Activated naive CD8-positive, alpha-beta T cell treated with anti-CD3 and anti-CD28 coated beads, Interleukin-2, amount 50 U/mL, for 16 hours (primary cell): ENCODE data around the gene RAD51B.

Experiments used
- DNase-seq: peaks from one replicate; pipeline ENCODE4 v3.0.0-alpha.2; 2020; ENCODE audit warnings: low read depth, low spot score

Gene RAD51B

DNA sequence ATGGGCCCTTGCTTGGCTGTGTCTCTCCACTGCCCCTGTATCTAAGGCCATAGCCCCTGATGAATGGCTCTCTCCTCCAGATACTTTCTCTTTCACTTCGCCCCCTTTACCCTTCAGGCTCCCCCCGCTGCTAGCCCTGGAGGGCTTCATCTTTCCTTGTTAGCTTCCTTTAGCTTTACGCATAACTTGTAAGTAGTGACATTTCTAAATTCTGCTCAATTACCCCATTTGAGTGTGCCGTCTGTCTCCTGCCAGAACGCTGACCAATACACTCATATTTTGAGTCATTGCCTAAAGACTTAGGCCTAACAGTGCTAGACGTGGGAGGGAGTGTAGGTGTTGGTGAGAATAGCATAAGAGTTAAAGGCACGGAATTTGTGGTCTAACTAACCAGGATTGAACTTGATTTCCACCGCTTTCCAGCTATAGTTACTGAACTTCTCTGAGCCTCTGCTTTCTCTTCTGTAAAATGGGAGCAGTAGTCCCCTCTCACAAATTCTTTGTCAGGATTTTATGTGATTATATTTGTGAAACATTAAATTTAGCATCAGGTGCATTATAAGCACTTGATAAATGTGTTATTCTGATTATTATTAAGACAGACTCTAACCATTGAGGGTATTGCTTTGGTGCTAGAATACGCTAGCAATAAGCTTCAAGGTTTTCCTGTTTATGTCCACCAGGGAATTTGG, 844.0 kb downstream of the RAD51B start:
- no peak for DNase-seq

GRCh38 chr14:68664225-68664681, 844.7 kb downstream of the RAD51B start:
- no peak for DNase-seq

GRCh38 chr14:68665131-68665530, 845.6 kb downstream of the RAD51B start:
- DNase-seq, result no peak

GRCh38 chr14:68665792-68666204, 846.2 kb downstream of the RAD51B start:
- no peak for DNase-seq

- DNase-seq, result no peak
Measured at GRCh38 chr14:68666236-68666635, 846.7 kb downstream of the RAD51B start.

- DNase-seq, result no peak
Measured at GRCh38 chr14:68666899-68667298, 847.3 kb downstream of the RAD51B start.

GRCh38 chr14:68667313-68667791, 847.8 kb downstream of the RAD51B start:
- no peak for DNase-seq

- DNase-seq, result no peak
Measured at GRCh38 chr14:68668028-68668427, 848.4 kb downstream of the RAD51B start.

GRCh38 chr14:68668531-68668930, 849.0 kb downstream of the RAD51B start:
- DNase-seq, result no peak

DNA sequence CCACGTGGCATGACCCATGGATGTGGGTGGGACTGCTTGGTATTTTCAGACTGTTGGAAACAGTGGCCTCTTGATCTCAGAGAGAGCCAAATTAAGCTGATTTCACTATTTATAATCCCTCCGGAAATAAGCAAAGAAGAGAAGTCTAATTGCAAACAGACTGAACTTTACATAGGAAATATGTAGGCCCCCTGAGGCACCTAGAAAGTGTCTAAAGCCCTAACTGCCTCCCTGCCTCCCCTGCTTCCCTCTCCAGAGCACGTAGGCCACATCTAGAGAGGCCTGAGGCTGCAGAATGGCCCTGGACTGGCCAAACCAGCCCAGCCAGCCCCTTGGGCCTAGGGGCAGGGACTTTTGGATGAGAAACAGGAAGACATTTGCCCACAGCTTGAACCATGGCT, 849.5 kb downstream of the RAD51B start:
- DNase-seq, result no peak

GRCh38 chr14:68669603-68670358, 850.2 kb downstream of the RAD51B start:
- DNase-seq, result no peak

DNA sequence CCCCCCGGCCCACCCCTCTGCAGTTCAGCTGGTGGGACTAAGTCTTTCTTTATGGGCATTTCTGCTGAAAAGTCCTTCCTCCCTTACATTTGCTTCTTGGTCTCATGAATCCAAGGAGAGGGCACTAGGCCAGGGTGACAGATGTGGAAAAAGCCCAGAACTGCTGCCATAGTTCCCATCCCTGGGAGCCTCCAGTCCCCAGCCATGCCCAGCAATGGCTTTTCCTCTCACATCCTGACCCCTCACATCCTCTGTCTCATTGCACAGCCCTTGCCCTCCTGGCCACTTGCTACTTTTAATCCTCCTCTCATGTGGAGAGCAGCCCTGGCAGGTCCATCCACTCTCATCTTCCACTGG, 850.8 kb downstream of the RAD51B start:
- no peak for DNase-seq

GRCh38 chr14:68671909-68672308, 852.3 kb downstream of the RAD51B start:
- no peak for DNase-seq

DNA sequence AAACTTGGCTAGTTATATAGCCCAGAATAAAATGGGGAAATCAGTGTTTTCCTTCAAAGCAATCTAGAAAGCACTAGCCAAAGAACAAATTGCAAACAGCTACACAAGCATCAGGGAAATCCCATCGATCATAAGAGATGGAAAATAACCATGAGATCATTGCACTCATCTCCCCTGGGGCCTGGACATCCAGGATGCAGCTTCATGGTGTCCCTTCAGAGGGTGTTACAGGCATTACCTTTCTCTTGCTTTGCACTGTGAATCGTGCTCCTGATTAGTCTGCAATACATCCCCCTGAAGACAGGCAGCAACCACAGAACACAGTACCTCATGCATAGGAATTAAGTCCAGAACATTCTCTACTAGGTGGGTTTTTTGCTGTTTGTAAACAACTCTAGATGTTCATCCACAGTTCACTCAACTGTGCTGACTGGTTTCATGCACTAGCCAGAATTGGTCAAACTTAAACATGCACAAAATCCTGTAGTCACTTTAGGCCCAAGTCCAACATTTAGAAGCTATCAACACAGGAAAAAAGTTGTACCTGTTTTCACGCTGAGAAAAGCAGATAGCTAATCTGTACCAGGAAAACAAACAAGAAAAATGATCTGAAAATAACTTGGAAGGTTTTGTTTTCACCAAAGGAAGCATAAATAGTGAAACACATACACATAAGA, 853.2 kb downstream of the RAD51B start:
- no peak for DNase-seq

GRCh38 chr14:68673464-68673863, 853.9 kb downstream of the RAD51B start:
- no peak for DNase-seq

DNA sequence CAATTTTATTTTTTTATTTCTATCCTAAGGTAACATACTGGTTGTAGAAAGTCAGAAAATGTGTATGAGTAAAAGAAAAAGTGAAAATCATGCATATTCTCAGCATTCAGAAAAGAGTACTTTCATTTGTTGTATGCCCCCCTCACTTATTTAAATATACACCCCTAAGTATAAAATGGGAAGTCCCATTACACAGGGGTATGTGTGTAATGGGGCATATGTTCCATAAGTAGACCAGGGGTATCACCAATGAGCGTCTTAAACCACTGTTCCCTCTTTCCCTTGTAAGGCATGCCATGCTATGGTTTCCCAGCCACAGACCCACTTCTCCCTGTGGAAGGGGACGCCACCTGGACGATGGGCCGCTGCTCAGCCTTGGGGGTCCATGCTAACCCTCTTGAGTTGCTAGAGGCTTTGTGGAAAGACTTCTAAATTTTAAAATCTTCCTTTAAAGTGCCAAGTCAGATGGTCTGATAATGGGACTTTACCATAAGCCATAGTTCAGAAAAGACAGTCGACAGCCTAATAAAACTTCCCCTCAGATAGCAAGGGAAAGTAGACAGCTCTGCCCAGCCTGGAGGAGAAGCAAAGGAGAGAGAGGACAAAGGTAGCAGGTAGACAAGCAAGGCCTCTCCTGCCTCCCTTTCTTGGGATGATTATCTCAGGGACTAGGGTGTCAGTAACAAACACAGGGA, 855.1 kb downstream of the RAD51B start:
- no peak for DNase-seq

GRCh38 chr14:68675233-68675577, 855.6 kb downstream of the RAD51B start:
- no peak for DNase-seq

GRCh38 chr14:68676511-68676943, 856.9 kb downstream of the RAD51B start:
- DNase-seq, result no peak

GRCh38 chr14:68677476-68677875, 857.9 kb downstream of the RAD51B start:
- DNase-seq, result no peak

GRCh38 chr14:68677901-68678300, 858.3 kb downstream of the RAD51B start:
- no peak for DNase-seq

GRCh38 chr14:68678471-68678870, 858.9 kb downstream of the RAD51B start:
- DNase-seq, result no peak

DNA sequence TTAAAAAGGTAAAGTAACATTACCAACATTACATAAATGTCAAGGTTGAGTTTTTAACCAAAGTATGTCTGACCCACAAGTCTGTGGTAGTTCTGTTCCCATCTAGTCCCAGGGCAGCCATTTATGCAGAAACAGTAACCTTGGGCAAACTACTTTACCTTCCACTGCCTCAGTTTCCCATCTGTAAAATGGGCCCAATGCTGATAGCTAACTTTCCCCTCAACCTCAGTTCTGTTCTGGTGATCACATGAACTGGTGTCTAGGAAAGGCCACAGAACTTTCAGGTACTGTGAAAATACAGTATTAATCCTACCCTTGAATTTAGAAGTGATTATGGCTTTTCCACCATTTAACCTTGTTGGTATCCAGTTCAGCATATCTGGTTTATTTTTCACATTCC, 859.7 kb downstream of the RAD51B start:
- DNase-seq, result no peak
